ENCODE data around the gene PAK6.

Gene PAK6

DNA sequence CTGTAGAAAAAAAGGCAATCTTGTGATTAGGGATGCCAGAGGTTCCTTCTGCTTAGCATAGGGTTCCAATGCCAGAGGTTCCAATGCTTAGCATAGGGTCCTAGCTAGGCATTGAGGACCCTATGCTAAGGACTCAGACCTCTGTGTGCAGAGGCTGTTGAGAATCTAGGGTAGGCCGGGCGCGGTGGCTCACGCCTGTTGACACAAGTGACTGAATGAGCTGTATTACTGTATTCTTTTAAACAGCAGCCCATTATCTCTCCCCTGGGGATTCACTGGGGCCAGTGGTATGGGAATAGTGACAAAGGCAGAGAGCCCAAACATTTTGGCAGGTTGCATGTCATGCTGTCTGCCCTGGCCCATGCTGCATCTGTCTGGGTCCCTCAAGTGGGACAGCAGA is 16.2 kb downstream of the PAK6 start:
- no peak for DNase-seq

DNA sequence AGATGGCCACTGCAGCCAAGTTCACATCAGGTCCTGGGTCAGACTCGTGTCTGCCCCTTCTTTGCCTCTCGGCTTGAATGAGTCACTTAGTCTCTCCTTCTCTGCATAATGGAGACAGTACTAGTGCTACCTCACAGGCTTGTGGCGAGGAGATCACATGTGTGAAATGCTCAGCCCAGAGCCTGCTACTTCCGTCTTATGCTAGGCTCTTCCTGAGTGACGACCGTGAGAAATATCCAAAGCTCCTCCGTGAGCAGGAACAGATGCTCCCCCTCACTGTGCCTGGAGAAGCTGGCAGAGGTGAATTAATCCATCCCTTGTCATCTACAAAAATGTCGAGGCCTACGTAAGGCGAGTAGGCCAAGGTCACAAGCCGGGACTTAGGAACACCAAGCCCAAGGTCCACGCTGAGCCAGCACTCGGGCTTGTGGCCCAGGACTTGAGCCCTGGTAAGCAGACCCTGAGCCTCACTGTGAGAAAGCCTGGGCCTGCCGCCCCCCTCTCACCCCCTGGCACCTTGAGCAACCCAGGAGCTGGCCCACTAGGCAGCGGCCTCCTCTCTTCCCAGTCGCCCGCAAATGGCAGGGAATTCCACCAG is 17.9 kb downstream of the PAK6 start:
- peak in 1 of 14 donors; percentile 30 for DNase-seq

DNA sequence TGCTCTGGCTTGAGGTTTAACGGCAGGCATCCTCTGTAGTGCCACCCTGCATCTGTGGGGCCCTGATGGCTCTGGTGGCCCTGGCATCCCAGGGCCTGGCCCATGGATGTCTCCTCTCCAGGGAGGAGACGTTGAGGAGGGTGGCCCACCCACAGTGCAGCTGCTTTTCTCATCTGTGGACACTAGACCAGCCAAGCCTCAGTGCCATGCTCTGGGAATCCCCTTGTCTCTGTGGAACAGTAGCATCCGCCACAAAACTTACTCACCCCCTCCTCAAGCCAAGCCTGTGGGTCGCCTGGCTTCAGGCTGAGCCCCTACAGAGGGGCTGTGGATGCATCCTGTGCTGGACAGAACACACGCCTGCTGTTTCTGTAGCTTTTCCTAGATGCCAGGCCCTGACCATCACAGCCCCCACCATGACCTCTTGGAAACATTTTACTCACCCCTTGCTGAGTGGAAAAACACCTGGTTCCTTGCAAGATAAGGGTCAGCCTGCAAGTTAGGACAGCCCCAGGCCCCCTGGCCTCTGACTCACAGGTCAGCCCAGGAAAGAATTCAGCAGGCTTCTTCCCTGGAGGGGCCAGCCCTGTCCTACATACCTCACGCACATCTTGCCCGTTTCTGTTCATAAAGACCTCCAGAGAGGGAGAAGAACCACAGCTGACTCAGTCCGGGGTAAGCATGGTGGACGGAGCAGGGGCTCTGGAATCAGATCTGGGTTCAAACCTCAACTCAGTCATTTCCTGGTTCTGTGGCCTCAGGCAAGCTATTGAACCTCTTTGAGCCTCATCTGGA is 19.0 kb downstream of the PAK6 start:
- DNase-seq, result no peak

DNA sequence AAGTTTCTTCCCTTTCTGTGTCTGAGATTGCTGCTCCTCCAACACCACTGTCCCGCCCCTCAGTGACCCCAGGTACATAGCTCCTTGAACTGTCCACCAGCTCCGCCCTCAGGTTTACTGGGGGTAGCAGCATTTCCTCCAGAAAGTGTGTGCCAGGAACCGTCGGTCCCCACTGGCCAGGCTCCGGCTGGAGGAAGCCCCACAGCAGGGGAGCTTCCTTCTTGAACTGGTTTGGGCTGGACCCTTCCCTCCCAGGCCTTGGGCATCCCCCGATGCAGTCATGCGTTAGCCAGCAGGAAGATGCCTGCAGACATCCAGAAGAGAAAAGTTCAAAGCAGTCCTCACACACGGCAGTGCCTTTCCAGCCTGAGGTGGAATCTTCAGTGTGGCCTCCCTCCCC is 19.7 kb downstream of the PAK6 start:
- no peak for DNase-seq

DNA sequence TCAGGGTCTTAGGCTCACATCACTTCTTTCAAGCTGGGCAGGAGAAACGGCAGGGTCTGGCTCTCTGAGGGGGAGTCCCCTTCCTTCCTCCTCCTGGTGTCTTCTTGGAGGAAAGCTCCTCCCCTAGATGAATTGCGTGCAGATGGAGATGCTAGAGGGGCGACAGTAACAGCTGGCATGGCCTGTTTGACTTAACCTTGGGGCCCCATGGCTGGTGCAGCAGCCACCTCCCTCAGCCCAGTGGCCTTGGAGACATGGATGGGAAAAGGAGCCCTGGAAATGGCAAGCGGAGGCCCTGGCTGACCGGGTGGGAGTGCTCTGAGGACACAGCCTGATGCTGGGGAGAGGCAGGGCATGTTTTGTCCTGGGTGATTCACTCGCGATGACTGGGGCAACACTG is 20.2 kb downstream of the PAK6 start:
- no peak for DNase-seq

DNA sequence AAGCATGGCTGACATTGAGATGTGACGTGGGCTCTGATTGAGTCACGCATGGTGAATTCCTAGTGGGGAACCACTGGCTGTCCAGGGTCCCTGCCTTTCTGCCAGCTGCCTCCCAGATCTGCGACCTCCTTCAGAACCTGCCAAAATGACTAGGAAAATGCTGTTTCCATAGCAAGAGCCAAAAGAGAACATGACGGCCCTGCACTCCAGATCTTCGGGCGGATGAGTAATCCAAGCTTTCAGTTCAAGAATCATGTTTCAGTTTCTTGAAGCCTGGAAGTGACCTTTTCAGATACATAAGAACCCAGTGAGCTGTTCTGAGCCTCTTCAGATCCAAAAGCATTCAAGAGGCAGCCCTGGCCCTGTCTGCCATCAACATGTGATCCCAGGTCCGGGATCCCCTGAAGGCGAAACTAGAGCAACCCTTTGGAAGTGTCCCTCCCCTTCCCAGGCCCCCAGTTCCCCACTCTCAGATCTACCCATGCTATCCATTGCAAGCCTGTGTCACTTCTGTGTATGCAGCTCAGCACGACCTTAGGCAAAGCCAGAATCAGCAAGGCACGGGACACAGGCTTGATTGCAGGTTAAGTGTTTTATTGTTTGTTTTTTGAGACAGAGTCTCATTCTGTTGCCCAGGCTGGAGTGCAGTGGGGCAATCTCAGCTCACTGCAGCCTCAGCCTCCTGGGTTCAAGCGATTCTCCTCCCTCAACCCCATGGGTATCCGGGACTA is 24.3 kb downstream of the PAK6 start:
- DNase-seq, result no peak

DNA sequence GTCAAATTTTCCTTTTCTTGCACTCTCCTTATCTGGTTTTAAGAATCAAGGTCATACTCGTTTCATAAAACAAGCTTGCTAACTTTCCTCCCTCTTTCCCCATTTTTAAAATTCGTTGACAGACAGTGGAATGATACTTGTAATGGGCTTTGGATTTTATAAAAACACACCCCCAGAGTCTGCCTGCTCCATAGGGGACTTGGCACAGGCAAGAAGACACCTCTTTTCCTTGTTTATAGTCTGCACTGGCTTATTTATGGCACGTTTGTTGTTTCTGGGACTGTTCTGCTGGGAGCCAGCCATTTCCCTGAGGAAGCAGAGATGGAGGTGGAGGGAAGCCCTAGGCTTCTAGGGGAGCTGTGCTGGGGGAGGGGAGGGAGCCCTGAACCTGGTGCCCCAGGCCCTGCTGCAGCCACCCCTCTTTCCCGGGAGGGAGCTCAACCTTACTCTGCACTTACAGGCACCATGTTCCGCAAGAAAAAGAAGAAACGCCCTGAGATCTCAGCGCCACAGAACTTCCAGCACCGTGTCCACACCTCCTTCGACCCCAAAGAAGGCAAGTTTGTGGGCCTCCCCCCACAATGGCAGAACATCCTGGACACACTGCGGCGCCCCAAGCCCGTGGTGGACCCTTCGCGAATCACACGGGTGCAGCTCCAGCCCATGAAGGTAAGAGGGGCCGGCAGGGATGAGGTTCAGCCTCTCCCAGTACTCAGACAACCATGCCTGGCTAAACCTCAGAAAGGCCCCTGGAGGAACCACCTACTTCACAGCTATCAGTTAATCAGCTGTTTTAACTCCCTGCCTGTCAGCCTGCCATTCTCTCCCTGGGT is 25.7 kb downstream of the PAK6 start:
- no peak for DNase-seq

DNA sequence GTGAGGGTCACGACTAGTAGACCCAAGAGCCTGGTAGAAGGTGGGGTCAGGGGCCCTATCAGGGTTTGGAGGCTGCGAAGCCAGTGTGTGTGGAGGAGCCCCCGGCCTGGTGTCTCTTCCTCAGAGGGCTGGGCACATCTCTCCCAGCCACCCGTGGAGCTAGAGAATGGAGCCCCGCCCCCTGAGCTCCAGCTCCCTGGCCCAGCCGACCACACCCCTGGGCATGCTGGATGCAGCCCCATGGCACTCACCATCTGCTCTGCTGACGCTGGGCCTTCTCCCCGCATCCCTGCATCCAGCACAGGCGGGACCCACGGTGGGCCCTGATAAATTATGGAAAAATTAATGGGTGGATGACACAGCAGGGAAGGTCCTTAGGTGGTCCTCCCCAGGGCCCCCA is 26.5 kb downstream of the PAK6 start:
- no peak for DNase-seq

DNA sequence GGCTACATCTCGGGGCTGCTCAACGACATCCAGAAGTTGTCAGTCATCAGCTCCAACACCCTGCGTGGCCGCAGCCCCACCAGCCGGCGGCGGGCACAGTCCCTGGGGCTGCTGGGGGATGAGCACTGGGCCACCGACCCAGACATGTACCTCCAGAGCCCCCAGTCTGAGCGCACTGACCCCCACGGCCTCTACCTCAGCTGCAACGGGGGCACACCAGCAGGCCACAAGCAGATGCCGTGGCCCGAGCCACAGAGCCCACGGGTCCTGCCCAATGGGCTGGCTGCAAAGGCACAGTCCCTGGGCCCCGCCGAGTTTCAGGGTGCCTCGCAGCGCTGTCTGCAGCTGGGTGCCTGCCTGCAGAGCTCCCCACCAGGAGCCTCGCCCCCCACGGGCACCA is 27.0 kb downstream of the PAK6 start:
- no peak for DNase-seq

DNA sequence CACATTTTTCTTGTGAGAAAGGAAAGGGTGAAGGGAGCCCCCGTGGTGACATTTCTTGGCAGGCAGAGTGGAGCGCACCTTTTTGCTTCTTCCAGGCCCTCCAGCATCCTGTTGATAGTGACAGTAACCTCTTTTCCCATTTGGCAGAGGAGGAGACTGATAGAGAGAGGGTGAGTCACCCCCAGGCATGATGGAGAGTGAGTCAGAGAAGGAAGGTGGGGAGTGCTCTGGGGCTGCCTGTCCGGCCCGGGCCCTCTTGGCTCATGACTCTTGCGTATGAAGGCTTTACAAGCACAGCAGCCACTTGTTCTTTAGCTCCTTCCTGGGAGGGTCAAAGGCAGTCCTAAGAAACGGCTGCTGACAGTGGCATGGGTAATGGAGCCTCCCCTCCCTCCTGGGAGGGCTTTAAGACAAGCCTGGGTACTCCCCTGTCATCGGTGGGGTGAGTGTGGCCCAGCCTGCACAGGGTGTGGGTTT is 28.0 kb downstream of the PAK6 start:
- peak in 1 of 14 donors; percentile 52 for DNase-seq

DNA sequence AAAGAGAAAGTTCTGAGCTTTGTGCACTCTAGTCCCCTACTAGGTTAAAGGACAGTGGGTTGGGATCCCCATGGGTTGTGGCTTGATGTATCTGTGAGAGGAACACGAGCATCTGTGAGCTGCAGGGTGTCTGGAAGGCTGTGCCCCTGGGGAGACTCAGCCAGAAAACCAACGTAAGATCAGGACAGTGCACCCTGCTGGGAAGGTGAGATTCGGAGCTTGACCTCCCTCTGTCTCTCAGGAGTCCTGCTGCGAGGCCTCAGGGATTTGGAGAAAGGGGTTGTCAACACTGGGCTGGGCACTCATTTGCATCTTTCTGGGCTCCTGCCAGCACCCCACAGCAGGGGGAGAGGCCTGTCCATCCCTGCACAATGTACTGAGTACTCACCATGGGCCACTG is 28.8 kb downstream of the PAK6 start:
- no peak for DNase-seq

DNA sequence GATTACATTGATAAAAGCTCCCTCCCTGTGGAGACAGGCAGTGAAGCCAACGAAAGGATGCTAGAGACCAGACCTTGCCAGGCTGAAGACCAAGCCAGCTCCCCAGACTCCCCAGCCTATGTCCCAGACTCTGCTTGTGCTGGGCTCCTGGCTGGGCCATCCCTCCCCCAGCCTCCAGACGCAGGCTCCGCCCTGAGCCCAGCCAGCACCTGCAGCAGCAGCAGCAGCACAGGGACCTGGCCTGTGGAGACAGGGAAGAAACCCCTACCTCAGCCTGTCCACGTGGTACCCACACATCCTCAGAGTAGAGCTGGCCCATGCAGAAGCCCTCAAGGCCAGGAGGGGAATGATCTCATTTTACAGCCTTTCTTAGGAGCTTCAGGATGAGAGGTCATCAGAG is 30.7 kb downstream of the PAK6 start:
- no peak for DNase-seq

DNA sequence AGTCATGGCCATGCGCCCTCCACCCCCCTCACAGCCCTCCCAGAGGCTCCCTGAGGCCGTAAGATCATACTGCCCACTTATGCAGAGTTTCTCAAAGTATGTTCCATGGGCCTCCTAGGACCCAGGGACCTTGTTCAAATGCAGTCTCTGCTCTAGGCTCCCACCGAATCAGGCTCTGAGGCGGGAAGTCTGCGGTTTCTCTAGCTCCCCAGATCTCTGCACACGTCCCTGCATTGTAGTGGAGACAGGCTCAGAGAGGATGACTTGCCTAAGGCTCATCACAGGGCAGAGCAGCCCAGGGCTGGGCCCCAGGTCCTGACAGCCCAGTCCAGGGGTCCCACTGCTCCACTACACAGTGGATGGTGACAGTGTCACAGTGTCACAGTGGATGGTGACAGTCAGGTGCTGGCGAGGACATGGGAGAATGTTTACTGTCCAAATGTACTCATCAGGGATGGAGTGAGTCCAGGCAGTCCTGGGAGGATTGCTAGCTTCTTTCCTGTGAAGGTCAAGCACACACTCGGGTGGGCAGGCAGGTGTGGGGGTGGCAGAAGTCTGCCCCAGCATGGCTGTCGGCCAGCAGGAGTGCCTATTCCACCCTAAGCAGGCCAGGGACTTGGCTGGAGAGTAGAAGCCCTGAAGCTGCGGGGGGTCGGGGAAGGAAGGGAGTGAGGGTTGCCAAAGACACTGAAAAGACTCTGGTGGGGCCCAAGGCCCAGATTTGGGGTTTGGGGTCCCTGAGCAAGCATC is 31.6 kb downstream of the PAK6 start:
- DNase-seq, result no peak

DNA sequence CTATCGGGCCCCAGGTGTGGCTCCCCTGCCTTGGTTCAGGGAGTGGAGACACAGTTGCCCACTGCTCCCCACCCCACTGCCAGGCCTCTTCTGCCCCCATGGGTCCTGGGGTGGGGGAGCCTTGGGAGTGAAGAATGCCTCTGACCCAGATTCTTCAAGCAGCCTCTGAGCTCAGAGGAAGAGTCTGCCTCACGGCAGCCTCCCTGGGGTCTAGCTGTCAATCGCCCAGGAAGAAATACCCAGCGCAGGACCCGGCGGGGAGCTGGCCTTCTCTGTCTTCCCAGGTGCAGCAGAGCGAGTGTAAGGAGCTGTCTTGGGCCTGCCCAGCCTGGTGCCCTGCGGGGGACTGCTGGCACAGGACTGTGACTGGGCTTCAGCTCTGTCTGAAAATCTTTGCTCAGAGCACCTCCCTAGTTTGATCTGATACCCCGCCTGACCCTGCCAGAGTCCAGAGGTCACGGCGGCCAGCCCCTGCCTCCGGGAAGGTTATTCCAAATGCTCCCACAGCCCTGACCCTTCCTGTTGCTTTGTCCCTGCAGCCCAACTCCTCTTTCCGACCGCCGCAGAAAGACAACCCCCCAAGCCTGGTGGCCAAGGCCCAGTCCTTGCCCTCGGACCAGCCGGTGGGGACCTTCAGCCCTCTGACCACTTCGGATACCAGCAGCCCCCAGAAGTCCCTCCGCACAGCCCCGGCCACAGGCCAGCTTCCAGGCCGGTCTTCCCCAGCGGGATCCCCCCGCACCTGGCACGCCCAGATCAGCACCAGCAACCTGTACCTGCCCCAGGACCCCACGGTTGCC is 33.0 kb downstream of the PAK6 start:
- no peak for DNase-seq

DNA sequence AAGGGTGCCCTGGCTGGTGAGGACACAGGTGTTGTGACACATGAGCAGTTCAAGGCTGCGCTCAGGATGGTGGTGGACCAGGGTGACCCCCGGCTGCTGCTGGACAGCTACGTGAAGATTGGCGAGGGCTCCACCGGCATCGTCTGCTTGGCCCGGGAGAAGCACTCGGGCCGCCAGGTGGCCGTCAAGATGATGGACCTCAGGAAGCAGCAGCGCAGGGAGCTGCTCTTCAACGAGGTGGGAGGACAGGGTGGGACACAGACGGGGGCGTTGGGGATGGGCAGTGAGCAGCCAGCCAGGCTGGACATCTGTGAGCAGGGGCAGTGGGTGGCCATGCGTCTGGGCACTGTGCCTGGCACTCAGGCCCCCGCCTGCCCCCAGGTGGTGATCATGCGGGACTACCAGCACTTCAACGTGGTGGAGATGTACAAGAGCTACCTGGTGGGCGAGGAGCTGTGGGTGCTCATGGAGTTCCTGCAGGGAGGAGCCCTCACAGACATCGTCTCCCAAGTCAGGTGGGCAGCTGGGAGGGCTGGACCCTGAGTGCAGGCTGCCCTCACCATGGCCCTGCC is 33.7 kb downstream of the PAK6 start:
- peak in 1 of 14 donors; percentile 31 for DNase-seq

DNA sequence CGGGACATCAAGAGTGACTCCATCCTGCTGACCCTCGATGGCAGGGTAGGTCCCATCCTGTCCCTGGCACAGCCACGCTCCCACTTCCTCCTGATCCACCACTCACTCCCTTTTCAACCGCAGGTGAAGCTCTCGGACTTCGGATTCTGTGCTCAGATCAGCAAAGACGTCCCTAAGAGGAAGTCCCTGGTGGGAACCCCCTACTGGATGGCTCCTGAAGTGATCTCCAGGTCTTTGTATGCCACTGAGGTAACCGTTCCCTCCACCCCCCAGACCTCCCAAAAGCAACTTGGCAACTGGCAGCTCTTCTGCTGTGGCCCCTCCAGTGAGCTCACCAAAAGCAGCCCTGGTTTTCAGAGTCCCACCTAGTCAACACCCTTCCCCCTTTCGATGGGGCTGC is 34.6 kb downstream of the PAK6 start:
- DNase-seq, result no peak

DNA sequence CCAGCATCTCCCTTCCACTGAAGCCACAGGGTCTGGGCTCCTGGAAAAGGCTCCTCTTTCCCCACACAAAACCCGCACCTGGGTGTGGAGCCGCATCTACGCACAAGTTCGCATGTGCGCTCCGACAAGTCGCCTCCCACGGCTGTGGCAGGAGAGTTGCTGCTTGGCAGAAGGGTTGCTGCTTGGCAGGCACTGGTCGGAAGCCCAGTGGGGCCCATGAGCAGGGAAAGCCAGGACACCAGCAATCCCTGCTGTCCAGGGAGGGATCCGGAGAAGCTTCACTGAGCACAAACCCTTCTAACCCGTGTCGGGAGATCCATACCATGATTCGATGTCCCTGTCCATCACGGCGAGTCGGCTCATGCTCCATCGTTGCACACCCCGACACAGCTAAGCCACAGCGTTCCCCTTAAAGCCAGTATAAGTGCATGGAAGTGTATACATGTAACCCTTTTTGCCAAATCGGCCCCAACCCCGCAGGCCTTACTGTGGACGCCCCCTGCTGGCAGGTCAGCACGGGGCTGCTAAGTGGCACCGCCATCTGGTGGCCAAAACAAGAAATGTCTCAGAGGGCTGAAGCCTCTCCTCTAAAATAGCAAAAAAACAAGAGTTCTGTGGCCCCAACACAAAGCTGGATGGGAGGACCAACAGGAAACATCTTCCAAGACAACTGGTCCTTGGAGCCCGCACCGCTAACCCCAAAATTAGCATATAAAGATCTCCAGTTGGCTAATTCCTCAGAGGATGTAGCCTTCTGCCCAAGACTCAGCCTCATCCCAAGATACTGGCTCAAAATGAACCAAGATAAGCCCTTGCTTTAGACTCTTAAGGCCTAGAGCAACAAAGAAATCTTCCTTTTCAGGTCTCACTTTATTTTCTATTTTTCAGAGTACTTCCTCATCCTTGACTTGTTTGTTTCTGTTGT is 35.7 kb downstream of the PAK6 start:
- peak in 12 of 14 donors; percentile 28 to 78 (median 51) for DNase-seq

DNA sequence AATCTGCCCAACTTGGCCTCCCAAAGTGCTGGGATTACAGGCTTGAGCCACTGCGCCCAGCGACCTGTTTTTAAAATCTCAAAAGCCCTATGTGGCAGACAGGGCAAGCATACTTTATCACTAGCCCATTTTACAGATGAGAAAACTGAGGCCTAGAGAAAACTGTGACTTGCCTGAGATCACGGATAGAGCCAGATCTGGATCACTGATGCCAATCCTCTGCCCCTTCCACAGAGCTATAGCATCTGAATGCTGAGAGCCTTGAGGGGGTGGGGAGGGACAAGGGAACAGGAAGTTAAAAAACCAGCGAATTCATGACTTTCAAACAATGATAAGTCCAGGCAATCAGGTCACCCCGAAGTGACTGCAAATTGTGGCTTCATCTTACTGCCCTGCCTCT is 36.7 kb downstream of the PAK6 start:
- no peak for DNase-seq

DNA sequence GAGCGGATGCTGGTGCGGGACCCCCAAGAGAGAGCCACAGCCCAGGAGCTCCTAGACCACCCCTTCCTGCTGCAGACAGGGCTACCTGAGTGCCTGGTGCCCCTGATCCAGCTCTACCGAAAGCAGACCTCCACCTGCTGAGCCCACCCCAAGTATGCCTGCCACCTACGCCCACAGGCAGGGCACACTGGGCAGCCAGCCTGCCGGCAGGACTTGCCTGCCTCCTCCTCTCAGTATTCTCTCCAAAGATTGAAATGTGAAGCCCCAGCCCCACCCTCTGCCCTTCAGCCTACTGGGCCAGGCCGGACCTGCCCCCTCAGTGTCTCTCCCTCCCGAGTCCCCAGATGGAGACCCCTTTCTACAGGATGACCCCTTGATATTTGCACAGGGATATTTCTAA is 37.1 kb downstream of the PAK6 start:
- DNase-seq, result no peak

DNA sequence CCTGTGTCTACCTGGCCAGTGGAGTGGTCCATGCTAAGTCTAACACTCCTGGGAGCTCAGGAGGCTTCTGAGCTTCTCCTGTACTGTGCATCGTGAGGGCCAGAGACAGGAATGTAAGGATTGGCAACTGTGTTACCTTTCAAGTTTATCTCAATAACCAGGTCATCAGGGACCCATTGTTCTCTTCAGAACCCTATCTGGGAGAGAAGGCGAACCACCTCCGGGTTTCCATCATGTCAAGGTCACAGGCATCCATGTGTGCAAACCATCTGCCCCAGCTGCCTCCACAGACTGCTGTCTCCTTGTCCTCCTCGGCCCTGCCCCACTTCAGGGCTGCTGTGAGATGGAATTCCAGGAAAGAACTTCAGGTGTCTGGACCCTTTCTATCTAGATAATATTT is 38.1 kb downstream of the PAK6 start:
- no peak for DNase-seq
